ENCODE data around the gene DNAJA1. TPM values are rescaled to one million over a fixed set of nuclear protein-coding genes. Genes with fewer than 3 reads are reported as not detected.
"Not testable (repeated sequence)": the region's sequence is repeated elsewhere in the genome, so short reads cannot be mapped to it uniquely, and the experiment has no call there.

The DNAJA1 gene
- total RNA-seq, 4 donors from 2014 or later, result 81.8 to 118 (median 108) TPM

GRCh38 chr9:32992595-32993238 is 32.4 kb upstream of the DNAJA1 start:
- 33 to 41% methylated on average over 3 of the region's 3 CpGs for WGBS, 2 donors
- Histone ChIP-seq H3K9me3 (no peaks in the 10 kb centered on the region), H3K4me3 (replicated peaks in 1 of 3) (no peak overlapping the region), H3K36me3 (peaks cover 16 to 27% of the 10 kb centered on the region in 2 donors), H3K27ac (no peak overlapping the region), H3K27me3 (no peaks in the 10 kb centered on the region), H3K4me1 (peaks cover 3 to 16% of the 10 kb centered on the region in 2 donors)
- TF ChIP-seq POLR2A (IDR thresholded peaks at IDR 0.05) (no peak), CTCF (IDR thresholded peaks at IDR 0.05) (no peak)
- intact Hi-C loops (cut with DNase I), result no loop called here
- no peak for DNase-seq

GRCh38 chr9:33000682-33001055 is 24.4 kb upstream of the DNAJA1 start:
- Histone ChIP-seq H3K27ac (peak overlapping the region in 2 of 3 donors; percentile 84 to 86), H3K4me3 (replicated peaks in 1 of 3) (peak overlapping the region; percentile 57 to 62 (median 61))
- H3K9me3 ChIP-seq; intact Hi-C loops (cut with DNase I); H3K4me1 ChIP-seq; H3K27me3 ChIP-seq; DNase-seq; H3K36me3 ChIP-seq: not testable (repeated sequence)
- WGBS, 2 donors, result 10 to 11% methylated on average over 12 of the region's 12 CpGs

- DNase-seq; H3K36me3 ChIP-seq; H3K4me1 ChIP-seq; H3K4me3 ChIP-seq (replicated peaks in 1 of 3); intact Hi-C loops (cut with DNase I); H3K9me3 ChIP-seq; H3K27ac ChIP-seq; H3K27me3 ChIP-seq: not testable (repeated sequence)
Observed at GRCh38 chr9:33005335-33005734, 19.7 kb upstream of the DNAJA1 start.

- H3K9me3 ChIP-seq, result no peaks in the 10 kb centered on the region
- H3K4me1 ChIP-seq, result no peaks in the 10 kb centered on the region
- DNase-seq, result no peak
- intact Hi-C loops (cut with DNase I), result no loop called here
- no peaks in the 10 kb centered on the region for H3K36me3 ChIP-seq
- 90 to 92% methylated on average over 4 of the region's 4 CpGs for WGBS, 2 donors
- H3K27me3 ChIP-seq, result no peaks in the 10 kb centered on the region
- H3K4me3 ChIP-seq (replicated peaks in 1 of 3), result no peak overlapping the region
- TF ChIP-seq CTCF (IDR thresholded peaks at IDR 0.05) (no peak), POLR2A (IDR thresholded peaks at IDR 0.05) (no peak)
- H3K27ac ChIP-seq, result no peak overlapping the region
Observed at GRCh38 chr9:33007755-33008154, 17.3 kb upstream of the DNAJA1 start.

DNA sequence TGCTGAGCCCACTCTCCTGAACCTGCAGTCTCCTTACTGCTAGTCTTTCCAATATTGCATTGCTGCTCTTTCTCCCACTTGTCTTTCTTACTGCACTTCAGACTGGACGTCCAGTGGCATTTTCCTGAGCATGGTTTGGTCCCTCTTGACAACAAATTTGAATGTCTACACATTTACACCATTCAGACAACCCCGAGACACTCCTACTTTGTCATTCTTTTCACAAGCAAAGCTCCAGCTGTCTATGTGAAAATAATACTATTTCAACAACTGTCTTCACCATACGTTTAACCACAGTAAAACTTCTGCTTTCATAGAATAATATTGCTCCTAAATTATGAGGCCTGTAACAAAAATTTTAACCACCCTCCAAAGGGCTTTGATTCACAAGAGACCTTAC is 13.2 kb upstream of the DNAJA1 start:
- no peaks in the 10 kb centered on the region for H3K27me3 ChIP-seq
- H3K4me3 ChIP-seq (replicated peaks in 1 of 3), result no peak overlapping the region
- no peaks in the 10 kb centered on the region for H3K9me3 ChIP-seq
- no peaks in the 10 kb centered on the region for H3K36me3 ChIP-seq
- no peak for DNase-seq
- WGBS, 2 donors, result 80 to 87% methylated on average over 3 of the region's 3 CpGs
- H3K4me1 ChIP-seq, result no peaks in the 10 kb centered on the region
- intact Hi-C loops (cut with DNase I), result no loop called here
- TF ChIP-seq CTCF (IDR thresholded peaks at IDR 0.05) (no peak), POLR2A (IDR thresholded peaks at IDR 0.05) (no peak)
- no peak overlapping the region for H3K27ac ChIP-seq

DNA sequence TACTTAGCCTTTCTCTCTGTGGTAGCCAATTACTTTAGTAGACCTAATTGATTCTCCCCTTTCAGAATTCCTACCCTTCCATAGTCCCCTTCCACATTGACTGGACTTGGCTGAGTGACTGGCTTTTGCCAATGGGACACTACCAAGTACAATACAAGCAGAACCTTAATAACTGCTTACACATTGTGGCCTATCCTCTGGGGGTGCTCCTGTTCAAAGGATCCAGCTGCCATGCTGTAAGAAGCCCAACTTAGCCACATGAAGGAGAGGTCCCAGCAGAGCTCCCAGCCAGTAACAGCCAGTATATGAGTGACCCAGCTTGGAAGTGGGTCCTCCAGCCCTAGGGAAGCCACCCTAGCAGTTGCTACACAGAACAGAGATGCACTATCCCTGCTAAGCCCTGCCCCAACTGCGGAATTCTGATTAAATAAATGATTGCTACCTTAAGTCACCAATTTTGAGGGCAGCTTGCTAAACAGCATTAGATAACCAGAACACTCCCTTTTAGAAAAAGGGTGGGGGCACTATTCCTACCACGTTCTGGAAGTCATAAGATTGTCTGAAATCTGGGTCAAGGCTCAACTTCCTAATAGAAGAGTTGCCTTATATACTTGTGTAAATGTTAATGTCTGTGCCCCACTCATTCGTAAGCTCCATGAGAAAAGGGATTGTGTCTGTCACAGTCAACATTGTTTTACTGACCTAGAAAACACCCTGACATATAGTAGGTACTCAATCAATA is 12.6 kb upstream of the DNAJA1 start:
- intact Hi-C loops (cut with DNase I), result no loop called here
- no peaks in the 10 kb centered on the region for H3K27me3 ChIP-seq
- H3K9me3 ChIP-seq, result no peaks in the 10 kb centered on the region
- no peaks in the 10 kb centered on the region for H3K36me3 ChIP-seq
- no peak overlapping the region for H3K4me3 ChIP-seq (replicated peaks in 1 of 3)
- TF ChIP-seq POLR2A (IDR thresholded peaks at IDR 0.05) (no peak), CTCF (IDR thresholded peaks at IDR 0.05) (no peak)
- DNase-seq, result no peak
- no peak overlapping the region for H3K27ac ChIP-seq
- 91 to 97% methylated on average over 3 of the region's 3 CpGs for WGBS, 2 donors
- H3K4me1 ChIP-seq, result no peaks in the 10 kb centered on the region
